Calu3 (cell line): ENCODE measurements around the gene CNOT10. TPM values are rescaled to one million over a fixed set of nuclear protein-coding genes. Genes with fewer than 3 reads are reported as not detected.

Source experiments
- BruUV-seq: library from RNA; stranded (reverse); fragments of 400-500 nt; replicated peaks from 2 replicates; lab custom pipeline; 2021; lab: Mats Ljungman, UMichigan
- CTCF ChIA-PET: fragments of 300-600 bp; sonication (Branson Sonifier 250); formaldehyde crosslinking; loops from one replicate; lab custom pipeline; 2022; ENCODE audit warnings: antibody characterized with exemption; lab: Charles Lee
- DNase-seq: peaks from one replicate; pipeline ENCODE4 v3.0.0; 2022
- H3K27ac Mint-ChIP-seq: one replicate; pipeline ENCODE4 v1.8.0; 2022; ENCODE audit warnings: mixed read lengths; ENCODE audit not compliant: unreplicated experiment
- H3K27me3 Mint-ChIP-seq: one replicate; pipeline ENCODE4 v1.8.0; 2022; ENCODE audit warnings: mixed read lengths; ENCODE audit not compliant: unreplicated experiment
- H3K36me3 Mint-ChIP-seq: one replicate; pipeline ENCODE4 v1.8.0; 2022; ENCODE audit warnings: mild to moderate bottlenecking, moderate library complexity, mixed read lengths; ENCODE audit not compliant: insufficient read depth, unreplicated experiment
- H3K4me1 Mint-ChIP-seq: one replicate; pipeline ENCODE4 v1.8.0; 2022; ENCODE audit warnings: mild to moderate bottlenecking, low read depth, mixed read lengths; ENCODE audit not compliant: unreplicated experiment
- H3K4me3 Mint-ChIP-seq: one replicate; pipeline ENCODE4 v1.8.0; 2022; ENCODE audit warnings: mild to moderate bottlenecking, low read depth, moderate library complexity, mixed read lengths; ENCODE audit not compliant: unreplicated experiment
- H3K9me3 Mint-ChIP-seq: one replicate; pipeline ENCODE4 v1.8.0; 2022; ENCODE audit warnings: low read depth, mixed read lengths; ENCODE audit not compliant: unreplicated experiment
- CTCF ChIP-seq: fragments of 200-600 bp; IDR thresholded peaks from one replicate; pipeline ENCODE4 v1.8.0; 2022; ENCODE audit warnings: antibody characterized with exemption; ENCODE audit not compliant: unreplicated experiment
- intact Hi-C: fragments of 100-400 bp; cut with micrococcal nuclease; formaldehyde crosslinking; loops from one replicate; pipeline ENCODE4 v1.10.0; 2022; ENCODE audit not compliant: unreplicated experiment
- total RNA-seq: library from RNA; stranded (reverse); gene quantifications from 2 replicates; pipeline ENCODE4 v1.2.3, GENCODE V29; 2022

Gene CNOT10
- total RNA-seq, 1 experiment from 2014 or later: 41.4 TPM

GRCh38 chr3:32821686-32822296 lies 136.8 kb downstream of the CNOT10 start:
- intact Hi-C loops: no loop called here
- BruUV-seq: no TSS peak
- H3K9me3 Mint-ChIP-seq: no peaks in the 10 kb centered on the region
- DNase-seq: no peak
- no peaks in the 10 kb centered on the region for H3K36me3 Mint-ChIP-seq
- TF ChIP-seq CTCF: no peak
- H3K27ac Mint-ChIP-seq: no peak overlapping the region
- H3K4me1 Mint-ChIP-seq: no peaks in the 10 kb centered on the region
- H3K4me3 Mint-ChIP-seq: peak overlapping the region; percentile 52
- CTCF ChIA-PET: no interaction called here
- peaks cover 82% of the 10 kb centered on the region for H3K27me3 Mint-ChIP-seq

GRCh38 chr3:32822609-32823498 lies 137.9 kb downstream of the CNOT10 start:
- Mint-ChIP-seq H3K27me3 (peaks cover 71% of the 10 kb centered on the region), H3K4me1 (no peaks in the 10 kb centered on the region), H3K27ac (no peak overlapping the region), H3K9me3 (no peaks in the 10 kb centered on the region), H3K36me3 (no peaks in the 10 kb centered on the region), H3K4me3 (no peak overlapping the region)
- CTCF ChIA-PET: no interaction called here
- no peak for DNase-seq
- no peak for TF ChIP-seq CTCF
- BruUV-seq: no TSS peak
- intact Hi-C loops: no loop called here

Other genes with a start within 250 kb of the CNOT10 start
- 89.8 and 107 TPM in 2 replicates for gene CMTM6, start 182.3 kb upstream of the CNOT10 start, total RNA-seq
- gene DYNC1LI1, start 114.3 kb upstream of the CNOT10 start, total RNA-seq: 25.4 and 29.8 TPM in 2 replicates
- gene TRIM71, start 132.8 kb downstream of the CNOT10 start, total RNA-seq: not detected in 2 replicates